A549 (cell line): ENCODE measurements around the gene GRK3. TPM values are rescaled to one million over a fixed set of nuclear protein-coding genes. Genes with fewer than 3 reads are reported as not detected.

Experiments used
- ATAC-seq, 2 experiments: fragments of 200-7000 bp in 1 of 2; fragments of >200 bp in 1 of 2; cut with Nextera tagmentation in 1 of 2; cut with Tn5 transposase in 1 of 2; 3 replicates each; pipeline versions ENCODE4 v1.8.0 to v1.9.1; 2018 to 2020; ENCODE audit warnings: mild to moderate bottlenecking in 1 of 2, moderate library complexity in 1 of 2
- CTCF ChIA-PET: fragments of 300-600 bp; sonication (Branson Sonifier 250); formaldehyde crosslinking; extraction: SDS; loops from one replicate; lab custom pipeline; 2021; ENCODE audit warnings: antibody characterized with exemption, inconsistent platforms; lab: Yijun Ruan, JAX
- POLR2A ChIA-PET: fragments of 350-600 bp; formaldehyde crosslinking; extraction: SDS; loops from one replicate; lab custom pipeline; 2021; ENCODE audit warnings: antibody characterized with exemption, inconsistent platforms; lab: Yijun Ruan, JAX
- DNase-seq, 2 experiments: peaks; one replicate each; pipeline versions ENCODE4 v3.0.0 to v3.0.0-alpha.2; 2011 to 2016; ENCODE audit warnings: low read depth in 1 of 2, low spot score in 1 of 2
- FAIRE-seq: peaks from 2 replicates; lab custom pipeline; 2011; peaks lifted over from hg19 to GRCh38; lab: Jason Lieb, UNC
- H3K27ac ChIP-seq, 2 experiments: fragments of >200 bp; sonication (Bioruptor Twin); formaldehyde crosslinking; 3 replicates each; pipeline ENCODE4 v1.5.1; 2016 to 2017
- H3K4me1 ChIP-seq: fragments of >200 bp; sonication (Bioruptor Twin); formaldehyde crosslinking; 3 replicates; pipeline ENCODE4 v1.6.1; 2016
- H3K4me2 ChIP-seq: fragments of >200 bp; sonication (Bioruptor Twin); formaldehyde crosslinking; 3 replicates; pipeline ENCODE4 v1.6.1; 2016
- H3K4me3 ChIP-seq: fragments of >200 bp; sonication (Bioruptor Twin); formaldehyde crosslinking; 3 replicates; pipeline ENCODE4 v1.5.1; 2016
- H3K9me3 ChIP-seq: fragments of >200 bp; sonication (Bioruptor Twin); formaldehyde crosslinking; 3 replicates; pipeline ENCODE4 v1.6.1; 2016
- CBX8 ChIP-seq: fragments of 200-600 bp; sonication (generic); IDR thresholded peaks from 2 replicates; pipeline ENCODE4 v1.6.1; 2016
- CHD2 ChIP-seq: fragments of 150-350 bp; IDR thresholded peaks from 2 replicates; pipeline ENCODE4 v1.6.1; 2014; ENCODE audit warnings: low read length; ENCODE audit not compliant: partially characterized antibody
- CHD4 ChIP-seq: fragments of 200-600 bp; sonication (generic); IDR thresholded peaks from 2 replicates; pipeline ENCODE4 v1.6.1; 2016; ENCODE audit warnings: antibody characterized with exemption, mild to moderate bottlenecking, borderline replicate concordance
- EHF ChIP-seq: fragments of 250-450 bp; sonication (Bioruptor Pico); IDR thresholded peaks from 2 replicates; pipeline ENCODE4 v1.5.0; 2020; ENCODE audit warnings: mild to moderate bottlenecking
- GATA3 ChIP-seq: IDR thresholded peaks from 2 replicates; pipeline ENCODE4 v1.6.1; 2012; ENCODE audit warnings: borderline replicate concordance
- HOXB13 ChIP-seq: fragments of 250-450 bp; sonication (Bioruptor Pico); IDR thresholded peaks from 2 replicates; pipeline ENCODE4 v1.5.0; 2020; ENCODE audit warnings: low read depth, mild to moderate bottlenecking, moderate library complexity
- JUN ChIP-seq, 2 experiments: fragments of >200 bp; sonication (Bioruptor Twin); formaldehyde crosslinking; IDR thresholded peaks; 2 replicates in 1 of 2; 3 replicates in 1 of 2; pipeline ENCODE4 v1.6.1; 2016 to 2017
- MAZ ChIP-seq: fragments of 150-350 bp; IDR thresholded peaks from 2 replicates; pipeline ENCODE4 v1.6.1; 2014; ENCODE audit warnings: antibody characterized with exemption, low read depth, low read length, borderline replicate concordance
- NR3C1 ChIP-seq: fragments of >200 bp; sonication (Bioruptor Twin); formaldehyde crosslinking; IDR thresholded peaks from 3 replicates; pipeline ENCODE4 v1.6.1; 2017
- RCOR1 ChIP-seq: fragments of 150-350 bp; IDR thresholded peaks from 2 replicates; pipeline ENCODE4 v1.6.1; 2014; ENCODE audit warnings: antibody characterized with exemption, low read length, low read depth
- RFX5 ChIP-seq: fragments of 450-650 bp; IDR thresholded peaks from 2 replicates; pipeline ENCODE4 v1.7.1; 2014; ENCODE audit warnings: antibody characterized with exemption, mild to moderate bottlenecking, moderate library complexity
- SMC3 ChIP-seq: fragments of >200 bp; sonication (Bioruptor Twin); formaldehyde crosslinking; IDR thresholded peaks from 3 replicates; pipeline ENCODE4 v1.6.1; 2018; ENCODE audit warnings: inconsistent platforms
- WGBS: methylation state at CpG from one replicate; pipeline ENCODE4 v1.1.6; 2017; ENCODE audit errors: missing lambda C conversion rate; 5-methylcytosine and 5-hydroxymethylcytosine counted together
- polyA plus RNA-seq, 4 experiments: library from polyadenylated mRNA; depleted of rRNA in 3 of 4; stranded (reverse); fragments of >200 nt; fragmentation: RNase III in 1 of 4; extraction: RNeasy Plus Mini Kit Qiagen cat#74134 plus additional on column Dnase treatment in 1 of 4; gene quantifications; 2 replicates in 3 of 4; 3 replicates in 1 of 4; pipeline ENCODE4 v1.2.3, GENCODE V29; 2011 to 2017
- TF ChIP-seq, protein P1 (sequence below): fragments of 250-450 bp; sonication (Bioruptor Pico); IDR thresholded peaks from 2 replicates; pipeline ENCODE4 v1.5.0; 2020; ENCODE audit warnings: low read depth, mild to moderate bottlenecking, moderate library complexity
- TF ChIP-seq, protein P2 (sequence below): IDR thresholded peaks from 2 replicates; pipeline ENCODE4 v1.6.1; 2012; ENCODE audit warnings: low read depth, borderline replicate concordance
- TF ChIP-seq, protein P3 (sequence below): fragments of >200 bp; sonication (Bioruptor Twin); formaldehyde crosslinking; IDR thresholded peaks from 3 replicates; pipeline ENCODE4 v1.6.1; 2016
- TF ChIP-seq, protein P4 (sequence below): fragments of >200 bp; sonication (Bioruptor Twin); formaldehyde crosslinking; IDR thresholded peaks from 3 replicates; pipeline ENCODE4 v1.5.1; 2016
- TF ChIP-seq, protein P5 (sequence below): fragments of 150-350 bp; IDR thresholded peaks from 2 replicates; pipeline ENCODE4 v1.6.1; 2014; ENCODE audit warnings: low read depth, mild to moderate bottlenecking, low read length

The GRK3 gene
- polyA plus RNA-seq, 2 of the 4 experiments (the other 2 are of a cell fraction) = 3.9 to 6.5 TPM

DNA sequence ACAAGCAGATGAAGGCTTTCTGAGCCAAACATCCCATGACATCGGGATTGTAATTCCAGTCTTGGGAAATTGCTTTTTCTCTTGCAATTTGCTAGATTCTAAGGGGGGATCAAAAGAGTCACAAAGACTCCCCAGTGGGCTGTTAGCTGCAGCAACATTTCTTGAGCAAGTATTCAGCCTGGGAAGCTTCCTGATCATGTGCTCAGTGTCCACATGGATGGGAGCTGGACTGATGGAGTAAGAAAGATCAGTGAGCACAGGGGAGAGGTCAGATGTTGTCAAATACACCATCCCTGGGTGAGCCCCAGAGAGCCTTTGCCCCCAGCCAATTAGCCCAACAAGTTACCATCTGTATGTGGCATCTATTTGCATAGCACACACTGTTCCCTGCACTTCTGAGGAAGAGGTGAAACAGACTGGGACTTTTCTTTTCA, 10.2 kb upstream of the GRK3 start (continued):
- no peak for TF ChIP-seq HOXB13 (CRISPR knock-in tag)
- TF ChIP-seq, protein P1, sequence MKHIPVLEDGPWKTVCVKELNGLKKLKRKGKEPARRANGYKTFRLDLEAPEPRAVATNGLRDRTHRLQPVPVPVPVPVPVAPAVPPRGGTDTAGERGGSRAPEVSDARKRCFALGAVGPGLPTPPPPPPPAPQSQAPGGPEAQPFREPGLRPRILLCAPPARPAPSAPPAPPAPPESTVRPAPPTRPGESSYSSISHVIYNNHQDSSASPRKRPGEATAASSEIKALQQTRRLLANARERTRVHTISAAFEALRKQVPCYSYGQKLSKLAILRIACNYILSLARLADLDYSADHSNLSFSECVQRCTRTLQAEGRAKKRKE (CRISPR knock-in tag) = no peak
- TF ChIP-seq, protein P2, sequence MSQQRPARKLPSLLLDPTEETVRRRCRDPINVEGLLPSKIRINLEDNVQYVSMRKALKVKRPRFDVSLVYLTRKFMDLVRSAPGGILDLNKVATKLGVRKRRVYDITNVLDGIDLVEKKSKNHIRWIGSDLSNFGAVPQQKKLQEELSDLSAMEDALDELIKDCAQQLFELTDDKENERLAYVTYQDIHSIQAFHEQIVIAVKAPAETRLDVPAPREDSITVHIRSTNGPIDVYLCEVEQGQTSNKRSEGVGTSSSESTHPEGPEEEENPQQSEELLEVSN = no peak
- TF ChIP-seq, protein P3, sequence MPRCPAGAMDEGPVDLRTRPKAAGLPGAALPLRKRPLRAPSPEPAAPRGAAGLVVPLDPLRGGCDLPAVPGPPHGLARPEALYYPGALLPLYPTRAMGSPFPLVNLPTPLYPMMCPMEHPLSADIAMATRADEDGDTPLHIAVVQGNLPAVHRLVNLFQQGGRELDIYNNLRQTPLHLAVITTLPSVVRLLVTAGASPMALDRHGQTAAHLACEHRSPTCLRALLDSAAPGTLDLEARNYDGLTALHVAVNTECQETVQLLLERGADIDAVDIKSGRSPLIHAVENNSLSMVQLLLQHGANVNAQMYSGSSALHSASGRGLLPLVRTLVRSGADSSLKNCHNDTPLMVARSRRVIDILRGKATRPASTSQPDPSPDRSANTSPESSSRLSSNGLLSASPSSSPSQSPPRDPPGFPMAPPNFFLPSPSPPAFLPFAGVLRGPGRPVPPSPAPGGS = no peak

DNA sequence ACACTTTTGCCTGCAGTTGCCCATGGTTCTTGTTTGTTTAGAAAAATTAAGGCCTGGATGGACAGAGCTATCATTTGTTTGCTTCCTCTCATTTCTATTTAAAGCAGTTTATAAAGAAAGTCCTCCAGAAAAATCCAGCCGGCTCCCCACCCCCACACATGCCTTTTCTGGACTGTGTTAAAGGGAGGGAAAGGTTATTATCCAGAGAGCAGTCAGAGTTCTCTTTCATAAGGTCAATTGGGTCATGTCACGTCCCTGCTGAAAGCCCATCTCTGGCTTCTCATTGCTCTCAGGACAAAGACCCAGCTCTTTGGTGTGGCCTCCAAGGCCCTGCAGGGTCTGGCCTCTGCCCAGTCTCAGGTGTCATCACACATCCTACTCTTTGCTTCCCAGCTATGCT, 9.8 kb upstream of the GRK3 start:
- no peak for FAIRE-seq
- no peak for DNase-seq
- Histone ChIP-seq H3K4me2 (no peak overlapping the region), H3K27ac (no peak overlapping the region), H3K9me3 (no peaks in the 10 kb centered on the region), H3K4me3 (no peak overlapping the region), H3K4me1 (no peaks in the 10 kb centered on the region)
- CTCF ChIA-PET = interaction anchor here (1.3 to 1.5 kb wide), 3 partner anchors 27 to 223 kb away, joined by 3 read pairs; no protein-coding TSS in a partner anchor
- 77% methylated on average over 2 of the region's 2 CpGs for WGBS
- TF ChIP-seq CHD4 (no peak), SMC3 (no peak), CHD2 (no peak), GATA3 (no peak), NR3C1 (no peak), JUN (IDR thresholded peaks at IDR 0.05) (no peak), CBX8 (no peak), RCOR1 (no peak), EHF (CRISPR knock-in tag) (no peak), HOXB13 (CRISPR knock-in tag) (no peak), MAZ (no peak), RFX5 (no peak)
- TF ChIP-seq, protein P2 = no peak
- TF ChIP-seq, protein P3 = no peak
- TF ChIP-seq, protein P4, sequence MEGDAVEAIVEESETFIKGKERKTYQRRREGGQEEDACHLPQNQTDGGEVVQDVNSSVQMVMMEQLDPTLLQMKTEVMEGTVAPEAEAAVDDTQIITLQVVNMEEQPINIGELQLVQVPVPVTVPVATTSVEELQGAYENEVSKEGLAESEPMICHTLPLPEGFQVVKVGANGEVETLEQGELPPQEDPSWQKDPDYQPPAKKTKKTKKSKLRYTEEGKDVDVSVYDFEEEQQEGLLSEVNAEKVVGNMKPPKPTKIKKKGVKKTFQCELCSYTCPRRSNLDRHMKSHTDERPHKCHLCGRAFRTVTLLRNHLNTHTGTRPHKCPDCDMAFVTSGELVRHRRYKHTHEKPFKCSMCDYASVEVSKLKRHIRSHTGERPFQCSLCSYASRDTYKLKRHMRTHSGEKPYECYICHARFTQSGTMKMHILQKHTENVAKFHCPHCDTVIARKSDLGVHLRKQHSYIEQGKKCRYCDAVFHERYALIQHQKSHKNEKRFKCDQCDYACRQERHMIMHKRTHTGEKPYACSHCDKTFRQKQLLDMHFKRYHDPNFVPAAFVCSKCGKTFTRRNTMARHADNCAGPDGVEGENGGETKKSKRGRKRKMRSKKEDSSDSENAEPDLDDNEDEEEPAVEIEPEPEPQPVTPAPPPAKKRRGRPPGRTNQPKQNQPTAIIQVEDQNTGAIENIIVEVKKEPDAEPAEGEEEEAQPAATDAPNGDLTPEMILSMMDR = no peak
- TF ChIP-seq, protein P5, sequence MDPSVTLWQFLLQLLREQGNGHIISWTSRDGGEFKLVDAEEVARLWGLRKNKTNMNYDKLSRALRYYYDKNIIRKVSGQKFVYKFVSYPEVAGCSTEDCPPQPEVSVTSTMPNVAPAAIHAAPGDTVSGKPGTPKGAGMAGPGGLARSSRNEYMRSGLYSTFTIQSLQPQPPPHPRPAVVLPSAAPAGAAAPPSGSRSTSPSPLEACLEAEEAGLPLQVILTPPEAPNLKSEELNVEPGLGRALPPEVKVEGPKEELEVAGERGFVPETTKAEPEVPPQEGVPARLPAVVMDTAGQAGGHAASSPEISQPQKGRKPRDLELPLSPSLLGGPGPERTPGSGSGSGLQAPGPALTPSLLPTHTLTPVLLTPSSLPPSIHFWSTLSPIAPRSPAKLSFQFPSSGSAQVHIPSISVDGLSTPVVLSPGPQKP = no peak
- POLR2A ChIA-PET = no interaction called here
- no peak for ATAC-seq
